C4-2B (cell line): ENCODE measurements around the gene CBY2.

Experiments used
- H3K27ac ChIP-seq: fragments of 450-650 bp; 2 replicates; pipeline ENCODE4 v1.5.1; 2017
- CTCF ChIP-seq: fragments of 450-650 bp; conservative IDR thresholded peaks from 2 replicates; pipeline ENCODE4 v1.5.1; 2017; ENCODE audit warnings: mild to moderate bottlenecking
- ZFX ChIP-seq: fragments of 450-650 bp; IDR thresholded peaks from 2 replicates; pipeline ENCODE4 v1.6.1; 2017

The CBY2 gene

GRCh38 chr13:45714170-45714569 lies 12.1 kb downstream of the CBY2 start:
- H3K27ac ChIP-seq: no peak overlapping the region
- no peak for TF ChIP-seq ZFX
- TF ChIP-seq CTCF: no peak

- TF ChIP-seq CTCF: no peak
- TF ChIP-seq ZFX: no peak
These were observed 13.2 kb downstream of the CBY2 start for GRCh38 chr13:45715351-45715750.

GRCh38 chr13:45717349-45717748 lies 15.2 kb downstream of the CBY2 start:
- no peak overlapping the region for H3K27ac ChIP-seq
- TF ChIP-seq CTCF (no peak), ZFX (no peak)

More at GRCh38 chr13:45715351-45715750, 13.2 kb downstream of the CBY2 start:
- no peak overlapping the region for H3K27ac ChIP-seq

GRCh38 chr13:45718063-45718462 lies 15.9 kb downstream of the CBY2 start:
- TF ChIP-seq ZFX (no peak), CTCF (peak; percentile 71)
- H3K27ac ChIP-seq: no peak overlapping the region

GRCh38 chr13:45718992-45719391 lies 16.9 kb downstream of the CBY2 start:
- no peak for TF ChIP-seq CTCF
- no peak for TF ChIP-seq ZFX
- H3K27ac ChIP-seq: no peak overlapping the region

- TF ChIP-seq ZFX: no peak
- TF ChIP-seq CTCF: no peak
- no peak overlapping the region for H3K27ac ChIP-seq
These were observed 19.1 kb downstream of the CBY2 start for GRCh38 chr13:45721203-45721731.

- no peak overlapping the region for H3K27ac ChIP-seq
- TF ChIP-seq CTCF (no peak), ZFX (no peak)
These were observed 21.7 kb downstream of the CBY2 start for GRCh38 chr13:45723798-45724197.
